PC-9 (cell line): Measurements from ENCODE around the gene MTG2. TPM values are rescaled to one million over a fixed set of nuclear protein-coding genes. Genes with fewer than 3 reads are reported as not detected.

Experiments used
- BruUV-seq: library from RNA; stranded (reverse); fragments of 400-500 nt; replicated peaks from 2 replicates; lab custom pipeline; 2021; lab: Mats Ljungman, UMichigan
- CTCF ChIA-PET: fragments of 300-600 bp; sonication (Branson Sonifier 250); formaldehyde crosslinking; loops from one replicate; lab custom pipeline; 2022; ENCODE audit warnings: antibody characterized with exemption; lab: Charles Lee
- POLR2A ChIA-PET: fragments of 300-600 bp; sonication (Branson Sonifier 250); formaldehyde crosslinking; loops from one replicate; lab custom pipeline; 2022; ENCODE audit warnings: antibody characterized with exemption; ENCODE audit not compliant: unreplicated experiment; lab: Charles Lee
- DNase-seq, 2 experiments: peaks; one replicate each; pipeline versions ENCODE4 v3.0.0 to v3.0.0-alpha.2; 2015 to 2022; ENCODE audit warnings: mixed read lengths in 1 of 2
- H2AFZ ChIP-seq: fragments of 200-600 bp; sonication (generic); 2 replicates; pipeline ENCODE4 v1.8.1; 2017; ENCODE audit warnings: antibody characterized with exemption
- H3F3A ChIP-seq: fragments of 200-600 bp; sonication (generic); 2 replicates; pipeline ENCODE4 v1.8.1; 2017; ENCODE audit warnings: antibody characterized with exemption, mild to moderate bottlenecking, low read depth; ENCODE audit not compliant: insufficient read depth
- H3K27ac ChIP-seq: fragments of 200-600 bp; sonication (generic); 2 replicates; pipeline ENCODE4 v1.6.1; 2016; ENCODE audit warnings: mixed run types
- H3K27me3 ChIP-seq: fragments of 200-600 bp; sonication (generic); 2 replicates; pipeline ENCODE4 v1.6.1; 2016; ENCODE audit warnings: low read depth, mixed run types; ENCODE audit not compliant: insufficient read depth
- H3K36me3 ChIP-seq: fragments of 200-600 bp; sonication (generic); 2 replicates; pipeline ENCODE4 v1.6.1; 2016; ENCODE audit warnings: low read depth, mixed run types
- H3K4me1 ChIP-seq: fragments of 200-600 bp; sonication (generic); replicated peaks from 2 replicates; pipeline ENCODE4 v1.6.1; 2016; ENCODE audit warnings: mixed run types; ENCODE audit not compliant: insufficient read depth
- H3K4me2 ChIP-seq: fragments of 200-600 bp; sonication (generic); 2 replicates; pipeline ENCODE4 v1.6.1; 2017; ENCODE audit warnings: mixed run types
- H3K4me3 ChIP-seq: fragments of 200-600 bp; sonication (generic); 2 replicates; pipeline ENCODE4 v1.6.1; 2016; ENCODE audit warnings: mixed run types
- H3K79me2 ChIP-seq: fragments of 200-600 bp; sonication (generic); 2 replicates; pipeline ENCODE4 v1.6.1; 2017; ENCODE audit warnings: low read depth, mixed run types
- H3K9me2 ChIP-seq: fragments of 200-600 bp; sonication (generic); 2 replicates; pipeline ENCODE4 v1.8.1; 2017; ENCODE audit warnings: mild to moderate bottlenecking; ENCODE audit not compliant: insufficient read depth
- H3K9me3 ChIP-seq: fragments of 200-600 bp; sonication (generic); 2 replicates; pipeline ENCODE4 v1.8.1; 2016; ENCODE audit warnings: low read depth; ENCODE audit not compliant: insufficient read depth
- H4K20me1 ChIP-seq: fragments of 200-600 bp; sonication (generic); 2 replicates; pipeline ENCODE4 v1.8.1; 2017; ENCODE audit not compliant: insufficient read depth
- CTCF ChIP-seq: fragments of 200-600 bp; sonication (generic); conservative IDR thresholded peaks from 2 replicates; pipeline ENCODE4 v1.6.1; 2017; ENCODE audit warnings: mixed run types, antibody characterized with exemption, mild to moderate bottlenecking, moderate library complexity
- EZH2 ChIP-seq: fragments of 200-600 bp; sonication (generic); IDR thresholded peaks from 2 replicates; pipeline ENCODE4 v1.8.0; 2017; ENCODE audit warnings: antibody characterized with exemption, low read depth
- intact Hi-C: fragments of 100-400 bp; cut with micrococcal nuclease; formaldehyde crosslinking; loops from one replicate; pipeline ENCODE4 v1.10.0; 2022; ENCODE audit not compliant: unreplicated experiment
- total RNA-seq: library from RNA; stranded (reverse); gene quantifications from 2 replicates; pipeline ENCODE4 v1.2.3, GENCODE V29; 2021

MTG2 gene
- total RNA-seq, 1 experiment from 2014 or later: 58.1 TPM

GRCh38 chr20:62243906-62244515, 61.2 kb downstream of the MTG2 start:
- Histone ChIP-seq H4K20me1 (peaks cover 99% of the 10 kb centered on the region), H3K36me3 (peaks cover 27% of the 10 kb centered on the region), H3K9me2 (no peaks in the 10 kb centered on the region), H3K4me3 (no peak overlapping the region), H3K79me2 (peaks cover 99% of the 10 kb centered on the region), H3K4me1 (peaks cover 22% of the 10 kb centered on the region), H3K9me3 (no peaks in the 10 kb centered on the region), H3K27ac (no peak overlapping the region), H2AFZ (no peak overlapping the region), H3F3A (peaks cover 10% of the 10 kb centered on the region), H3K4me2 (no peak overlapping the region), H3K27me3 (no peaks in the 10 kb centered on the region)
- no peak for DNase-seq
- TF ChIP-seq CTCF (no peak), EZH2 (no peak)
- no TSS peak for BruUV-seq
- CTCF ChIA-PET: no interaction called here
- intact Hi-C loops: no loop called here
- POLR2A ChIA-PET: no interaction called here

- H3K36me3 ChIP-seq: peaks cover 27% of the 10 kb centered on the region
- ChIA-PET CTCF (no interaction called here), POLR2A (no interaction called here)
- peaks cover 18% of the 10 kb centered on the region for H3K4me1 ChIP-seq
- no peak overlapping the region for H2AFZ ChIP-seq
- BruUV-seq: no TSS peak
- intact Hi-C loops: no loop called here
- H3K9me2 ChIP-seq: no peaks in the 10 kb centered on the region
- H3K9me3 ChIP-seq: no peaks in the 10 kb centered on the region
- no peak overlapping the region for H3K27ac ChIP-seq
- DNase-seq: no peak
- TF ChIP-seq CTCF: no peak
- no peak for TF ChIP-seq EZH2
- peaks cover 98% of the 10 kb centered on the region for H4K20me1 ChIP-seq
- H3K4me3 ChIP-seq: no peak overlapping the region
- H3K27me3 ChIP-seq: no peaks in the 10 kb centered on the region
- no peak overlapping the region for H3K4me2 ChIP-seq
- peaks cover 99% of the 10 kb centered on the region for H3K79me2 ChIP-seq
- peaks cover 10% of the 10 kb centered on the region for H3F3A ChIP-seq
These were observed 61.8 kb downstream of the MTG2 start for GRCh38 chr20:62244644-62245108.

- H2AFZ ChIP-seq: no peak overlapping the region
- peaks cover 4% of the 10 kb centered on the region; the same call in 1 of the 2 replicates for H3F3A ChIP-seq
- ChIA-PET POLR2A (interaction anchor here (0.6 kb wide), 1 partner anchor 235 kb away, joined by 5 read pairs; no protein-coding TSS in a partner anchor), CTCF (no interaction called here)
- peaks cover 98% of the 10 kb centered on the region for H4K20me1 ChIP-seq
- H3K27me3 ChIP-seq: no peaks in the 10 kb centered on the region
- H3K79me2 ChIP-seq: peaks cover 99% of the 10 kb centered on the region
- TF ChIP-seq CTCF (no peak), EZH2 (no peak)
- no peak for DNase-seq
- H3K9me3 ChIP-seq: no peaks in the 10 kb centered on the region
- H3K9me2 ChIP-seq: no peaks in the 10 kb centered on the region
- H3K4me1 ChIP-seq: 0 out of 2 replicates have a peak, but pooled peaks cover 7% of the 10 kb centered on the region
- H3K27ac ChIP-seq: no peak overlapping the region
- H3K4me3 ChIP-seq: no peak overlapping the region
- H3K4me2 ChIP-seq: no peak overlapping the region
- H3K36me3 ChIP-seq: peaks cover 20% of the 10 kb centered on the region
- BruUV-seq: no TSS peak
- intact Hi-C loops: no loop called here
These were observed 63.1 kb downstream of the MTG2 start for GRCh38 chr20:62245911-62246280.
